ENCODE results near the gene HSPA1L. TPM values are rescaled to one million over a fixed set of nuclear protein-coding genes. Genes with fewer than 3 reads are reported as not detected.

Gene HSPA1L
- total and polyA plus RNA-seq, 10 of the 15 experiments (the other 5 are each of a cell fraction or from before 2014, with no cell fraction given) = 0.69 to 2.5 (median 1.5) TPM

DNA sequence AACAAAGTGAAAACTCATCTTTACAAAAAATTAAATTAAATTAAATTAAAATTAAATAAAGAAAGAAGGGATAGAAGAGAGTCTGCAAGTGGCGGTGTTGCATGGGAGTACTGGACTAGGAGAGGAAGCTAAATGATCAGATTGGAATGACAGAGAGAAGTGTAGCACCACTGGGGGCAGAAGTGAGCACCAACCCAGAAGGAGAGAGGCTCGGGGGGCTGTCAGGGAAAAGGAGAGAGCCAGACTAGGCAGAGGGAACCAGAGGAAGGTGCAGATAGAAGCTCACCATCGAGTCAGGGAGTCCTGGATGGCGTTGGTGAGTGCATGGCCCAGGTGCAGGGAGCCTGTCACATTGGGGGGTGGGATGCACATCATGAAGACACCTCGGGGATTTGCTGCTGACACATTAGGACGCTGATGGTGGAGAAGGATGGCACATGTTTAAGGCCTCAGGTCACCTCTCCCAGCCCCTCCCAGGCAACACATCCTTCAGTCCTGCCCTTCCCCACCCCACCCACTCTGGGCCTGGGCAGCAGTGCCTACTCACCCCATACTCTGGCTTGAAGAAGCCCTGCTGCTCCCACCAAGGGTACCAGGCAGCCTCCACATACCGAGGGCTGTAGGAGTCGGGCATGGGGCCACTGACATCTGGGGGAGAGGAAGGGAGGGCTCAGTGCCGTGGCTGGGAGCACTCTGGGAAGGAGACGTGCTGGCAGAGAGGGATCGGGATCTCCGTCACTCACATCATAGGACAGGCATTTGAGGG, 23.6 kb downstream of the HSPA1L start:
- no TSS peak for BruUV-seq (replicated peaks)
- no peak for DNase-seq (ENCODE audit: low read depth, low spot score)
- 0 out of 2 replicates have a peak, but pooled peaks have one; percentile 27 for TF ChIP-seq HDGF (IDR thresholded peaks at IDR 0.05)
- TF ChIP-seq, protein P1, sequence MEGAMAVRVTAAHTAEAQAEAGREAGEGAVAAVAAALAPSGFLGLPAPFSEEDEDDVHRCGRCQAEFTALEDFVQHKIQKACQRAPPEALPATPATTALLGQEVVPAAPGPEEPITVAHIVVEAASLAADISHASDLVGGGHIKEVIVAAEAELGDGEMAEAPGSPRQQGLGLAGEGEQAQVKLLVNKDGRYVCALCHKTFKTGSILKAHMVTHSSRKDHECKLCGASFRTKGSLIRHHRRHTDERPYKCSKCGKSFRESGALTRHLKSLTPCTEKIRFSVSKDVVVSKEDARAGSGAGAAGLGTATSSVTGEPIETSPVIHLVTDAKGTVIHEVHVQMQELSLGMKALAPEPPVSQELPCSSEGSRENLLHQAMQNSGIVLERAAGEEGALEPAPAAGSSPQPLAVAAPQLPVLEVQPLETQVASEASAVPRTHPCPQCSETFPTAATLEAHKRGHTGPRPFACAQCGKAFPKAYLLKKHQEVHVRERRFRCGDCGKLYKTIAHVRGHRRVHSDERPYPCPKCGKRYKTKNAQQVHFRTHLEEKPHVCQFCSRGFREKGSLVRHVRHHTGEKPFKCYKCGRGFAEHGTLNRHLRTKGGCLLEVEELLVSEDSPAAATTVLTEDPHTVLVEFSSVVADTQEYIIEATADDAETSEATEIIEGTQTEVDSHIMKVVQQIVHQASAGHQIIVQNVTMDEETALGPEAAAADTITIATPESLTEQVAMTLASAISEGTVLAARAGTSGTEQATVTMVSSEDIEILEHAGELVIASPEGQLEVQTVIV (IDR thresholded peaks at IDR 0.05; ENCODE audit: borderline replicate concordance, partially characterized antibody) = no peak
- TF ChIP-seq HDAC2 (IDR thresholded peaks at IDR 0.05) = no peak
- TF ChIP-seq, protein P2, sequence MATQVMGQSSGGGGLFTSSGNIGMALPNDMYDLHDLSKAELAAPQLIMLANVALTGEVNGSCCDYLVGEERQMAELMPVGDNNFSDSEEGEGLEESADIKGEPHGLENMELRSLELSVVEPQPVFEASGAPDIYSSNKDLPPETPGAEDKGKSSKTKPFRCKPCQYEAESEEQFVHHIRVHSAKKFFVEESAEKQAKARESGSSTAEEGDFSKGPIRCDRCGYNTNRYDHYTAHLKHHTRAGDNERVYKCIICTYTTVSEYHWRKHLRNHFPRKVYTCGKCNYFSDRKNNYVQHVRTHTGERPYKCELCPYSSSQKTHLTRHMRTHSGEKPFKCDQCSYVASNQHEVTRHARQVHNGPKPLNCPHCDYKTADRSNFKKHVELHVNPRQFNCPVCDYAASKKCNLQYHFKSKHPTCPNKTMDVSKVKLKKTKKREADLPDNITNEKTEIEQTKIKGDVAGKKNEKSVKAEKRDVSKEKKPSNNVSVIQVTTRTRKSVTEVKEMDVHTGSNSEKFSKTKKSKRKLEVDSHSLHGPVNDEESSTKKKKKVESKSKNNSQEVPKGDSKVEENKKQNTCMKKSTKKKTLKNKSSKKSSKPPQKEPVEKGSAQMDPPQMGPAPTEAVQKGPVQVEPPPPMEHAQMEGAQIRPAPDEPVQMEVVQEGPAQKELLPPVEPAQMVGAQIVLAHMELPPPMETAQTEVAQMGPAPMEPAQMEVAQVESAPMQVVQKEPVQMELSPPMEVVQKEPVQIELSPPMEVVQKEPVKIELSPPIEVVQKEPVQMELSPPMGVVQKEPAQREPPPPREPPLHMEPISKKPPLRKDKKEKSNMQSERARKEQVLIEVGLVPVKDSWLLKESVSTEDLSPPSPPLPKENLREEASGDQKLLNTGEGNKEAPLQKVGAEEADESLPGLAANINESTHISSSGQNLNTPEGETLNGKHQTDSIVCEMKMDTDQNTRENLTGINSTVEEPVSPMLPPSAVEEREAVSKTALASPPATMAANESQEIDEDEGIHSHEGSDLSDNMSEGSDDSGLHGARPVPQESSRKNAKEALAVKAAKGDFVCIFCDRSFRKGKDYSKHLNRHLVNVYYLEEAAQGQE (IDR thresholded peaks at IDR 0.05; ENCODE audit: low read depth, low read length) = no peak
- TF ChIP-seq, protein P3, sequence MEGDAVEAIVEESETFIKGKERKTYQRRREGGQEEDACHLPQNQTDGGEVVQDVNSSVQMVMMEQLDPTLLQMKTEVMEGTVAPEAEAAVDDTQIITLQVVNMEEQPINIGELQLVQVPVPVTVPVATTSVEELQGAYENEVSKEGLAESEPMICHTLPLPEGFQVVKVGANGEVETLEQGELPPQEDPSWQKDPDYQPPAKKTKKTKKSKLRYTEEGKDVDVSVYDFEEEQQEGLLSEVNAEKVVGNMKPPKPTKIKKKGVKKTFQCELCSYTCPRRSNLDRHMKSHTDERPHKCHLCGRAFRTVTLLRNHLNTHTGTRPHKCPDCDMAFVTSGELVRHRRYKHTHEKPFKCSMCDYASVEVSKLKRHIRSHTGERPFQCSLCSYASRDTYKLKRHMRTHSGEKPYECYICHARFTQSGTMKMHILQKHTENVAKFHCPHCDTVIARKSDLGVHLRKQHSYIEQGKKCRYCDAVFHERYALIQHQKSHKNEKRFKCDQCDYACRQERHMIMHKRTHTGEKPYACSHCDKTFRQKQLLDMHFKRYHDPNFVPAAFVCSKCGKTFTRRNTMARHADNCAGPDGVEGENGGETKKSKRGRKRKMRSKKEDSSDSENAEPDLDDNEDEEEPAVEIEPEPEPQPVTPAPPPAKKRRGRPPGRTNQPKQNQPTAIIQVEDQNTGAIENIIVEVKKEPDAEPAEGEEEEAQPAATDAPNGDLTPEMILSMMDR (IDR thresholded peaks at IDR 0.05 in 2 of 3, conservative IDR thresholded peaks at IDR 0.05 in 1 of 3; ENCODE audit: control insufficient read depth in 2 of 3, extremely low read depth in 1 of 3, insufficient read depth in 1 of 3, low read depth in 3 of 3, low read length in 3 of 3) = peak; percentile 52 to 71 (median 68)
- TF ChIP-seq, protein P4, sequence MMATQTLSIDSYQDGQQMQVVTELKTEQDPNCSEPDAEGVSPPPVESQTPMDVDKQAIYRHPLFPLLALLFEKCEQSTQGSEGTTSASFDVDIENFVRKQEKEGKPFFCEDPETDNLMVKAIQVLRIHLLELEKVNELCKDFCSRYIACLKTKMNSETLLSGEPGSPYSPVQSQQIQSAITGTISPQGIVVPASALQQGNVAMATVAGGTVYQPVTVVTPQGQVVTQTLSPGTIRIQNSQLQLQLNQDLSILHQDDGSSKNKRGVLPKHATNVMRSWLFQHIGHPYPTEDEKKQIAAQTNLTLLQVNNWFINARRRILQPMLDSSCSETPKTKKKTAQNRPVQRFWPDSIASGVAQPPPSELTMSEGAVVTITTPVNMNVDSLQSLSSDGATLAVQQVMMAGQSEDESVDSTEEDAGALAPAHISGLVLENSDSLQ (IDR thresholded peaks at IDR 0.05) = peak; percentile 30; the same call in 1 of the 2 replicates
- TF ChIP-seq NFXL1 (IDR thresholded peaks at IDR 0.05; ENCODE audit: borderline replicate concordance) = no peak
- TF ChIP-seq, protein P5, sequence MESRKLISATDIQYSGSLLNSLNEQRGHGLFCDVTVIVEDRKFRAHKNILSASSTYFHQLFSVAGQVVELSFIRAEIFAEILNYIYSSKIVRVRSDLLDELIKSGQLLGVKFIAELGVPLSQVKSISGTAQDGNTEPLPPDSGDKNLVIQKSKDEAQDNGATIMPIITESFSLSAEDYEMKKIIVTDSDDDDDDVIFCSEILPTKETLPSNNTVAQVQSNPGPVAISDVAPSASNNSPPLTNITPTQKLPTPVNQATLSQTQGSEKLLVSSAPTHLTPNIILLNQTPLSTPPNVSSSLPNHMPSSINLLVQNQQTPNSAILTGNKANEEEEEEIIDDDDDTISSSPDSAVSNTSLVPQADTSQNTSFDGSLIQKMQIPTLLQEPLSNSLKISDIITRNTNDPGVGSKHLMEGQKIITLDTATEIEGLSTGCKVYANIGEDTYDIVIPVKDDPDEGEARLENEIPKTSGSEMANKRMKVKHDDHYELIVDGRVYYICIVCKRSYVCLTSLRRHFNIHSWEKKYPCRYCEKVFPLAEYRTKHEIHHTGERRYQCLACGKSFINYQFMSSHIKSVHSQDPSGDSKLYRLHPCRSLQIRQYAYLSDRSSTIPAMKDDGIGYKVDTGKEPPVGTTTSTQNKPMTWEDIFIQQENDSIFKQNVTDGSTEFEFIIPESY (IDR thresholded peaks at IDR 0.05) = no peak
- TF ChIP-seq STAT3 (IDR thresholded peaks at IDR 0.05; ENCODE audit: low read depth, low read length) = no peak
- 0 out of 2 replicates have a peak, but pooled peaks have one; percentile 9 for TF ChIP-seq RAD21 (IDR thresholded peaks at IDR 0.05; ENCODE audit: insufficient read depth, low read depth, low read length)

More for the DNA sequence above, 23.6 kb downstream of the HSPA1L start:
- Histone ChIP-seq H3K27ac (ENCODE audit: control insufficient read depth, insufficient read depth) (no peak overlapping the region), H3K9me3 (replicated peaks; ENCODE audit: control insufficient read depth, insufficient read depth, low read length) (no peaks in the 10 kb centered on the region), H3K4me2 (ENCODE audit: control insufficient read depth, insufficient read depth) (no peak overlapping the region), H3K4me1 (ENCODE audit: control insufficient read depth, insufficient read depth, low read length) (peaks cover 12% of the 10 kb centered on the region), H2AFZ (ENCODE audit: control insufficient read depth, low read depth, low read length) (no peak overlapping the region), H3K36me3 (ENCODE audit: control insufficient read depth in 2 of 2, insufficient read depth in 2 of 2, low read length in 1 of 2) (peaks cover 4 to 9% of the 10 kb centered on the region in 2 experiments; a peak in 3 of 4 replicates), H3K79me2 (ENCODE audit: control insufficient read depth, insufficient read depth, low read length) (peaks cover 21% of the 10 kb centered on the region), H3K9ac (ENCODE audit: control insufficient read depth, insufficient read depth, low read length) (no peak overlapping the region), H3K4me3 (no peak overlapping the region), H3K27me3 (replicated peaks in 1 of 2; ENCODE audit: control insufficient read depth in 2 of 2, insufficient read depth in 2 of 2, low read length in 1 of 2) (no peaks in the 10 kb centered on the region), H4K20me1 (ENCODE audit: control insufficient read depth, insufficient read depth) (no peaks in the 10 kb centered on the region)
- in situ Hi-C loops (cut with MboI) = no loop called here
- no peak for FAIRE-seq
- WGBS (ENCODE audit: insufficient coverage, insufficient replicate concordance, low lambda C conversion rate, missing lambda C conversion rate) = 74% methylated on average over 12 of the region's 12 CpGs
- ATAC-seq = peak; percentile 18; the same call in 2 of the 3 replicates
- ChIA-PET POLR2A (interaction anchor here (0.6 to 1.4 kb wide), 8 partner anchors 31 to 88 kb away, joined by 3 to 7 read pairs (median 3); partner anchors contain the start of genes ABHD16A, CLIC1 and HSPA1B), SMC1A (ENCODE audit: uncharacterized antibody, unreplicated experiment) (interaction anchor here (0.6 to 2.9 kb wide), 7 partner anchors 15 to 53 kb away, joined by 3 to 11 read pairs (median 5); partner anchors contain the start of gene HSPA1L), CTCF (interaction anchor here (0.5 to 4.3 kb wide), 23 partner anchors 7 to 131 kb away, joined by 3 to 41 read pairs (median 5); partner anchors contain the start of genes CLIC1, HSPA1A, HSPA1B and HSPA1L), RAD21 (ENCODE audit: unreplicated experiment) (interaction anchor here (1.0 to 3.9 kb wide), 6 partner anchors 14 to 62 kb away, joined by 3 to 22 read pairs (median 11); partner anchors contain the start of genes HSPA1B, LSM2, MSH5 and VWA7)
- intact Hi-C loops (cut with micrococcal nuclease; ENCODE audit: unreplicated experiment) = no loop called here

Measured in GM12878 (cell line).